Rectal smooth muscle tissue (tissue), 1 donor: ENCODE data around the gene TMEM143.

Source experiments
- H3K27ac ChIP-seq: one replicate; pipeline ENCODE4 v1.7.0; 2013; ENCODE audit warnings: low read depth, low read length, inconsistent platforms
- H3K27me3 ChIP-seq: one replicate; pipeline ENCODE4 v1.7.0; 2013; ENCODE audit warnings: low read length; ENCODE audit not compliant: control insufficient read depth, insufficient read depth
- H3K36me3 ChIP-seq: one replicate; pipeline ENCODE4 v1.7.0; 2013; ENCODE audit warnings: low read length; ENCODE audit not compliant: control insufficient read depth, insufficient read depth
- H3K4me1 ChIP-seq: one replicate; pipeline ENCODE4 v1.7.0; 2013; ENCODE audit warnings: low read length; ENCODE audit not compliant: control insufficient read depth, insufficient read depth
- H3K4me3 ChIP-seq: one replicate; pipeline ENCODE4 v1.7.0; 2013; ENCODE audit warnings: low read length
- H3K9ac ChIP-seq: one replicate; pipeline ENCODE4 v1.7.0; 2013; ENCODE audit warnings: low read length

Gene TMEM143

DNA sequence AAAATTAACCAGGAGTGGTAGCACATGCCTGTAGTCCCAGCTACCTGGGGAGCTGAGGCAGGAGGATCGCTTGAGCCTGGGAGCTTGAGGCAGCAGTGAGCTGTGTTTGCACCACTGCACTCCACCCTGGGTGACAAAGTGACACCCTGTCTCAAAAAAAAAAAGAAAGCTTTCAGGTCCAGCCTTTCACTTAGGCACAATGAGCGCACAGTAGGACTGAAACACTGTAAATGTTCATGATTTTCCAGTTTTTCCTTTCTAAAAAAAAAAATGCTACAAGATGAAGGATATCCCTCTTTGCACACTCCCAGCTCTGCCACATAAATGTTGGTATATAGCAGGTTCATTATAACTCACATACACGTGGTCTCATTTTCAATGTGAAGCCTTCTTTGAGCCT, 76.0 kb downstream of the TMEM143 start:
- Histone ChIP-seq H3K4me1 (no peaks in the 10 kb centered on the region), H3K27ac (no peak overlapping the region), H3K36me3 (peaks cover 2% of the 10 kb centered on the region), H3K9ac (no peak overlapping the region), H3K27me3 (no peaks in the 10 kb centered on the region), H3K4me3 (no peak overlapping the region)

GRCh38 chr19:48284896-48285295, 78.8 kb downstream of the TMEM143 start:
- H3K27me3 ChIP-seq: no peaks in the 10 kb centered on the region
- H3K36me3 ChIP-seq: peaks cover 2% of the 10 kb centered on the region
- no peaks in the 10 kb centered on the region for H3K4me1 ChIP-seq
- H3K9ac ChIP-seq: no peak overlapping the region
- no peak overlapping the region for H3K27ac ChIP-seq
- H3K4me3 ChIP-seq: no peak overlapping the region

- Histone ChIP-seq H3K4me3 (no peak overlapping the region), H3K27ac (no peak overlapping the region), H3K9ac (no peak overlapping the region), H3K36me3 (peaks cover 2% of the 10 kb centered on the region), H3K4me1 (no peaks in the 10 kb centered on the region), H3K27me3 (no peaks in the 10 kb centered on the region)
These were observed 79.8 kb downstream of the TMEM143 start for GRCh38 chr19:48283908-48284307.
